Lower leg skin (tissue), 4 donors: ENCODE results near the gene RAB4B. TPM values are rescaled to one million over a fixed set of nuclear protein-coding genes. Genes with fewer than 3 reads are reported as not detected.
"Not testable (repeated sequence)": the region's sequence is repeated elsewhere in the genome, so short reads cannot be mapped to it uniquely, and the experiment has no call there.

ENCODE experiments used
- DNase-seq, 2 donors: peaks; one replicate each; pipeline ENCODE4 v3.0.0-alpha.2; 2019; ENCODE audit warnings: low spot score in 2 of 2
- H3K4me3 ChIP-seq: fragments of 200-600 bp; sonication (generic); 2 replicates; pipeline ENCODE4 v1.5.1; 2017; ENCODE audit warnings: mild to moderate bottlenecking, low read depth; ENCODE audit not compliant: poor library complexity, severe bottlenecking
- POLR2A ChIP-seq, 2 donors: fragments of 450-650 bp; IDR thresholded peaks; one replicate each; pipeline ENCODE4 v1.6.1; 2016 to 2017; ENCODE audit warnings: antibody characterized with exemption in 2 of 2, mild to moderate bottlenecking in 1 of 2, moderate library complexity in 1 of 2
- WGBS, 2 donors: methylation state at CpG; one replicate each; pipeline ENCODE4 v1.1.5; 2018; 5-methylcytosine and 5-hydroxymethylcytosine counted together
- intact Hi-C: fragments of 100-400 bp; cut with DNase I; formaldehyde crosslinking; loops from one replicate; pipeline ENCODE4 v1.15.0; 2023; ENCODE audit warnings: low total_unique reads
- total RNA-seq, 4 donors: library from RNA; depleted of rRNA; stranded (reverse); fragments of >200 nt; gene quantifications; one replicate each; pipeline ENCODE4 v1.1.0, GENCODE V29; 2016
- TF ChIP-seq, protein P1 (sequence below), 3 donors: fragments of 450-650 bp; IDR thresholded peaks; one replicate each; pipeline ENCODE4 v1.5.1; 2016; ENCODE audit warnings: antibody characterized with exemption in 3 of 3, mild to moderate bottlenecking in 3 of 3, moderate library complexity in 2 of 3

Gene RAB4B
- total RNA-seq, 4 donors from 2014 or later = 18.7 to 22.8 (median 19.7) TPM

DNA sequence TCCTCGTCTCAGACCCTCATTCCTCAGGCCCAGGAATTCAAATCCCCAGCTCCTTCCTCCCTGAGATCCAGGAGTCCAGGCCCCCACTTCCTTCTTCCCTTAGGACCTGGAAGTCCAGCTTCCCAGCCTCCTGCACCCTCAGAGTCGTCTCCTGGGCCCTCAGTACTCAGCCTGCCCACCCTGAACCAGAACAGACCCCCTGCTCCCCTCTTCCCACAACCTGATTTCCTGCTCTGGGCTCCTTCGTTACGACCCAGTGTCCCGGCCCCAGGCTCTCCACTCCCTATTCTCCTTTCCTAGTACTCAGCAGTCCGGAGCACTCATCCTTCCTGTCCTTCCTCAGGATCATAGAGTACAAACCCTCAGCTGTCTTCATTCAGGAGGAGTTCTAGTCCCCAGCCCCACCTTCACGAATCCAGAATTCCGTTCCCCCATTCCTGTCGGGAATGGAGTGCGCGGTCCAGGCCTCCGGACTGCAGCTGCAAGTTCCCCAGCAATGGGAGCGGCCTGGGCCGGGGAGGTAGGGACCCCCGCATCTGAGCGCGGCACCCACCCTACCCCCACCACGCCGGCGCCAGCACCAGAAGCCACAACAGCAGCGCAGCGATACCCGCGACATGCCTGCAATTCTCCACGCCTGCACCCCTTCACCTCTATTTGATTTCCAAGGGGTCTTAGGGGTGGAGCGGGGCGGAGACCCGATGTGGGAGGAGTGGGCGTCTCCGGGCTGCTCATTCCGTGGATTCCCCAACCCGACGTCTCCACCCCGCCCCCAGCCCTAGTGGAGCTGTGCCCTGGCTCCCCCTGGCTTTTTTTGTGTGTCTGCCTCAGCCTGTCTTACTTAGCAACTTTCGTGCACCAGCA lies 33.7 kb downstream of the RAB4B start:
- TF ChIP-seq POLR2A (IDR thresholded peaks at IDR 0.05) = no peak
- TF ChIP-seq, protein P1, sequence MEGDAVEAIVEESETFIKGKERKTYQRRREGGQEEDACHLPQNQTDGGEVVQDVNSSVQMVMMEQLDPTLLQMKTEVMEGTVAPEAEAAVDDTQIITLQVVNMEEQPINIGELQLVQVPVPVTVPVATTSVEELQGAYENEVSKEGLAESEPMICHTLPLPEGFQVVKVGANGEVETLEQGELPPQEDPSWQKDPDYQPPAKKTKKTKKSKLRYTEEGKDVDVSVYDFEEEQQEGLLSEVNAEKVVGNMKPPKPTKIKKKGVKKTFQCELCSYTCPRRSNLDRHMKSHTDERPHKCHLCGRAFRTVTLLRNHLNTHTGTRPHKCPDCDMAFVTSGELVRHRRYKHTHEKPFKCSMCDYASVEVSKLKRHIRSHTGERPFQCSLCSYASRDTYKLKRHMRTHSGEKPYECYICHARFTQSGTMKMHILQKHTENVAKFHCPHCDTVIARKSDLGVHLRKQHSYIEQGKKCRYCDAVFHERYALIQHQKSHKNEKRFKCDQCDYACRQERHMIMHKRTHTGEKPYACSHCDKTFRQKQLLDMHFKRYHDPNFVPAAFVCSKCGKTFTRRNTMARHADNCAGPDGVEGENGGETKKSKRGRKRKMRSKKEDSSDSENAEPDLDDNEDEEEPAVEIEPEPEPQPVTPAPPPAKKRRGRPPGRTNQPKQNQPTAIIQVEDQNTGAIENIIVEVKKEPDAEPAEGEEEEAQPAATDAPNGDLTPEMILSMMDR (IDR thresholded peaks at IDR 0.05) = no peak

DNA sequence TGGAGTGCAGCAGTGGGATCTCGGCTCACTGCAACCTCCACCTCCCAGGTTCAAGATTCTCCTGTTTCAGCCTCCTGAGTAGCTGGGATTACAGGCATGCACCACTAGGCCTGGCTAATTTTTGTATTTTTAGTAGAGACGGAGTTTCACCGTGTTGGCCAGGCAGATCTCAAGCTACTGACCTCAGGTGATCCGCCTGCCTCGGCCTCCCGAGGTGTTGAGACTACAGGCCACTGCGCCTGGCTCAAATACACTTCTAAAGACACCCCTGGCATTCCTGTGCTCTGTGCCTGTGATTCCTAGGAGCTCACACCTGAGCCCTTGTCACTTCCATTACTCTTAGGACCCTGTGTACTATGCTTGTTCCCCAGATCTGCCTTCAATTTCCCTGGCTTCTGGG lies 34.5 kb downstream of the RAB4B start:
- intact Hi-C loops = loop anchor here (5.0 kb wide), 1 partner anchor 320 kb away; no protein-coding TSS in a partner anchor
- not testable (repeated sequence) for DNase-seq, H3K4me3 ChIP-seq
- 90% methylated on average over 7 of the region's 7 CpGs for WGBS, 2 donors

More for the DNA sequence above, 33.7 kb downstream of the RAB4B start:
- peak overlapping the region; percentile 12 for H3K4me3 ChIP-seq
- intact Hi-C loops = loop anchor here (5.0 kb wide), 1 partner anchor 321 kb away; no protein-coding TSS in a partner anchor
- no peak for DNase-seq
- 17 to 25% methylated on average over 27 to 30 of the region's 35 CpGs for WGBS, 2 donors

DNA sequence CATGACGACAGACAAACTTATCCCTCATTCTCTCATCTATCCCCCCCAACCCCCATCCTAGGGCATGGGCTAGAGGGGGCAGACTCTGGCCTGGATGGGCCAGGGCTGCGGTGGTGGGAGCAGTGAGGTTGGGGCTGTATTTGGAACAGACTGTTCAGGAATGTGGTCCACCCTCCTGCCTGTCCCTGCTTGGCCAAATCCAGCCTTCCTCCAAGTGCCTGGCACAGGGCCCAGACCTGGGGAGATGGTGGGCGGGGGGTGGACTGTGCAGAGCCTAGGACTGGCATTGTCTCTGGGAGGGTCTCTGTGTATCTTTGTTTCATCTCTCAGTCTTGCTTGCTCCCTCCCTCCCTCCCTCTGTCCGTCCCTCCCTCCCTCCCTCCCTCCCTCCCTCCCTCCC lies 35.1 kb downstream of the RAB4B start:
- H3K4me3 ChIP-seq = no peak overlapping the region
- WGBS, 2 donors = 41 to 46% methylated on average over 4 of the region's 4 CpGs
- no peak for DNase-seq
- intact Hi-C loops = loop anchor here (5.0 kb wide), 1 partner anchor 319 kb away; no protein-coding TSS in a partner anchor
- TF ChIP-seq POLR2A (IDR thresholded peaks at IDR 0.05) = no peak
- TF ChIP-seq, protein P1 (IDR thresholded peaks at IDR 0.05) = no peak

DNA sequence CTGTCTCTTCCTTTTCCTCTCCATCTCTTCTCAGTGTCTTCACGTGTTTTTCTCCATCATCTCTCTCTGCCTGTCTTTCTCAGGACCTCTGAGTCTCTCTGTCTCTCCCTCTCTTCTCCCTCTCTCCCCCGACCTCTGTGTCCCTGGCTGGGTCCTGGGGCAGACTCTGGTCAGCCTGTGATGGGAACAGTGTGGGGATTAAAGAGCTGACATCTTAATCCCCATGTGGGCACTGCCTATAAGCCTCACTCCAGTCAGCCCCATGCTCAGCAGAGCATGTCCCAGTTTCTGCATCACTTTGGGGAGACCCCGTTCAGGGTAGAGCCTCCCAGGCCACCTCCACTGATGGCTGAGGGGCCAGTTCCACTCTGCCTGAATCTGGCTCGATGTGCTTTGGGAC lies 37.2 kb downstream of the RAB4B start:
- intact Hi-C loops = no loop called here
- WGBS, 2 donors = 80 to 83% methylated on average over 4 of the region's 4 CpGs
- no peak overlapping the region for H3K4me3 ChIP-seq
- TF ChIP-seq, protein P1 (IDR thresholded peaks at IDR 0.05) = no peak
- TF ChIP-seq POLR2A (IDR thresholded peaks at IDR 0.05) = no peak
- no peak for DNase-seq

DNA sequence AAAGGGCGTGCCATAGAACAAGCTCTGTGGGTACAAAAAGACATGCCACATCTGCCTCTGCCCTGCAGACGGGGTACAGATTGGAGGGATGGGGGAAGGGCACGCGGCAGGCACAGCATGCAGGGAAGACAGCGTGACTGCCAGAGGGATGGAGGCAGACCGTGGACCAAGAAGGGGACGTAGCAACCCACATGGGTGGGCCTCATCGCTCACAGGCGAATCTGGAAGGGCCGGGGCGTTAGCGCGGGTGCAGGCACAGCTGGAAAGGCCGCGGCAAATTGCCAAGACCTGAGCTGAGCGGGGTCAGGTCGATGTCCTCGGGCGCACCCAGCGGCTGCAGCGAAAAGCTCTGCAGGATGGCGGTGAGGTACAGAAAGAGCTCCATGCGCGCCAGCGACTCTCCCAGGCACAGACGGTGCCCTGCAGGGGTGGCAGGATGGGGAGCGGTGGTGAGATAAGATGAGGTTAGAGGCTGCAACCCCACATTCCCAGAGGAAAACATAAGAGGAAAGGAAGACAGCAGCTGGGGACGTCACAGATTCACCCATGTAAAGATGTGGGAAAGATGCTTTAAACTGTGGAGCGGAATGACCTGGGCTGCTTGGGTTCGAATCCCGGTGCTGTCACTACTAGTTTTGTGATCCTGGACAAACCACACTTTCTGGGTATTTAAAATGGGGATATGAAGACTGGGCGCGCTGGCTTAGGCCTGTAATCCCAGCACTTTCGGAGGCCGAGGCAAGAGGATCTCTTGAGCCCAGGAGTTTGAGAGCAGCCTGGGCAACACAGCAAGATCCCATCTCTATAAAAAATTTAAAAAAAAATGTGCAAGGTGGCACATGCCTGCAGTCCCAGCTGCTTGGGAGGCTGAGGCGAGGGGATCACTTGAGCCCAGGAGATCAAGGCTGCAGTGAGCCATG lies 40.7 kb downstream of the RAB4B start:
- 30 to 49% methylated on average over 17 to 26 of the region's 36 CpGs for WGBS, 2 donors
- peak in 1 of 2 donors; percentile 94 for DNase-seq
- intact Hi-C loops, H3K4me3 ChIP-seq: not testable (repeated sequence)

DNA sequence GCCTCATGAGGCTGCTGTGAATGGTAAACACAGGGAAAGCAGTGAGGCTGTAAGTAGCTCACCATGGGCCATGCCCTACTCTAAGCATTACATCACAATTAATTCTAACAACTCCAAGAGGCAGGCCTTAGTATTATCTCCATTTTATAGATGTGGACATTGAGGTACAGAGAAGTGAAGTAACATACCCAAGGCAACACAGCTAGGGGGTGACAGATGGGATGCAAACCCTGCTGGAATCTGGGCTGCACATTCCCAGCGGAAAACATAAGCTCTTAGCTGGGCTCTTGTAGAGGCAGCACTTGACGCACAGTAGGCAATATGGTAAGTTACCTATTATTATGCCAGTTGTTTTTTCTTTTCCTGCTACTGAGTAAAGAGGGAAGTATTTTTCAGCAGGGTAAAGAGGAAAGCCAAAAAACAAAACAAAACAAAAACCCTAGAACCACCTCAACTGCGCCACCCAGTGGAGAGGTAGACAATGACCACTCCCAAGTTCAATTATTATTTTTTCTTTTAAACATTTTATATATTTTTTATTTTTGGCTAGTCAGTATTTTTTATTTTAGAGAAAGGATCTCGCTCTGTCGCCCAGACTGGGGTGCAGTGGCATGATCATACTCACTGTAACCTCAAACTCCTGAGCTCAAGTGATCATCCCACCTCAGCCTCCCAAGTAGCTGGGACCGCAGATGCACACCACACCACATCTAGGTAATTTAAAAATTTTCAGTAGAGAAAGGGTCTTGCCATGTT lies 41.6 kb downstream of the RAB4B start:
- WGBS, 2 donors = 45 to 46% methylated on average over 6 of the region's 6 CpGs
- DNase-seq = peak in 1 of 2 donors; percentile 92
- intact Hi-C loops = loop anchor here (5.0 kb wide), 1 partner anchor 157 kb away; no protein-coding TSS in a partner anchor
- not testable (repeated sequence) for H3K4me3 ChIP-seq
